Endothelial cell of umbilical vein (primary cell): Measurements from ENCODE around the gene TNFSF12.

Source experiments
- POLR2AphosphoS5 ChIP-seq: IDR thresholded peaks from 2 replicates; pipeline ENCODE4 v1.6.1; 2012; ENCODE audit warnings: low read depth, mild to moderate bottlenecking, control low read depth, low read length, moderate library complexity; ENCODE audit not compliant: insufficient read depth
- TF ChIP-seq, protein P1 (sequence below), 2 donors: IDR thresholded peaks; 1 replicate in 1 of 2; 2 replicates in 1 of 2; pipeline ENCODE4 v1.5.1; 2011; ENCODE audit warnings: low read length in 2 of 2, mild to moderate bottlenecking in 2 of 2, moderate library complexity in 2 of 2, control low read depth in 1 of 2, inconsistent platforms in 1 of 2, low read depth in 1 of 2; ENCODE audit not compliant: insufficient read depth in 1 of 2; ENCODE audit errors: extremely low read depth in 1 of 2

DNA sequence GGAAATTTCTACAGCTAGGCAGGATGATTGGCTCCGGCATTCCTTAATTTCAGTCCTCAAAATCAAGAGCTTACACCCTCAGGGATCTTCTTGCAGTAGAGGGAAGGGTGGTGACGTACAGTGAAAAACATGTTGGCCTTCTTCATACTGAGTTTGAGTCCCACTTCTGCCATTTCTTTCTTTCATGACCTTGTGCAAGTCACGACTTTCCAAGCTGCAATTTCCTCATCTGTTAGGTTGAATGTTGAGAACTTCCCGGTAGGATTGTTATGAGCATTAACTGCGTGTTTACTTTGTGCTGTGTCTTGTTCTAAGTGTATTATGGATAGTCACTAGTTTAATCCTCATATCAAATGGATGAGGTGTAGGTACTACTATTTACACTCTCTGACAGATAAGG lies 20.7 kb downstream of the TNFSF12 start:
- no peak for TF ChIP-seq POLR2AphosphoS5
- TF ChIP-seq, protein P1, sequence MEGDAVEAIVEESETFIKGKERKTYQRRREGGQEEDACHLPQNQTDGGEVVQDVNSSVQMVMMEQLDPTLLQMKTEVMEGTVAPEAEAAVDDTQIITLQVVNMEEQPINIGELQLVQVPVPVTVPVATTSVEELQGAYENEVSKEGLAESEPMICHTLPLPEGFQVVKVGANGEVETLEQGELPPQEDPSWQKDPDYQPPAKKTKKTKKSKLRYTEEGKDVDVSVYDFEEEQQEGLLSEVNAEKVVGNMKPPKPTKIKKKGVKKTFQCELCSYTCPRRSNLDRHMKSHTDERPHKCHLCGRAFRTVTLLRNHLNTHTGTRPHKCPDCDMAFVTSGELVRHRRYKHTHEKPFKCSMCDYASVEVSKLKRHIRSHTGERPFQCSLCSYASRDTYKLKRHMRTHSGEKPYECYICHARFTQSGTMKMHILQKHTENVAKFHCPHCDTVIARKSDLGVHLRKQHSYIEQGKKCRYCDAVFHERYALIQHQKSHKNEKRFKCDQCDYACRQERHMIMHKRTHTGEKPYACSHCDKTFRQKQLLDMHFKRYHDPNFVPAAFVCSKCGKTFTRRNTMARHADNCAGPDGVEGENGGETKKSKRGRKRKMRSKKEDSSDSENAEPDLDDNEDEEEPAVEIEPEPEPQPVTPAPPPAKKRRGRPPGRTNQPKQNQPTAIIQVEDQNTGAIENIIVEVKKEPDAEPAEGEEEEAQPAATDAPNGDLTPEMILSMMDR (IDR thresholded peaks at IDR 0.05; ENCODE audit: extremely low read depth in 1 of 2, insufficient read depth in 1 of 2, low read depth in 1 of 2, low read length in 2 of 2) = no peak
